GM18861 (cell line): ENCODE measurements around the gene CTNNAL1.
A peak's percentile ranks its signal among the peaks of the same experiment; 100 is the strongest.
"Not testable (repeated sequence)": the region's sequence is repeated elsewhere in the genome, so short reads cannot be mapped to it uniquely, and the experiment has no call there.

Source experiments
- ATAC-seq: cut with Tn5 transposase; IDR thresholded peaks from one replicate; pipeline ENCODE4 v1.9.1; 2021; ENCODE audit not compliant: unreplicated experiment

CTNNAL1 gene

GRCh38 chr9:109012876-109013678, at the start of gene CTNNAL1:
Gene CTNNAL1, minus strand, starts transcription at chr9:109013499. Its CDS starts 57 bp downstream, at chr9:109013442.
- ATAC-seq: peak; percentile 44

DNA sequence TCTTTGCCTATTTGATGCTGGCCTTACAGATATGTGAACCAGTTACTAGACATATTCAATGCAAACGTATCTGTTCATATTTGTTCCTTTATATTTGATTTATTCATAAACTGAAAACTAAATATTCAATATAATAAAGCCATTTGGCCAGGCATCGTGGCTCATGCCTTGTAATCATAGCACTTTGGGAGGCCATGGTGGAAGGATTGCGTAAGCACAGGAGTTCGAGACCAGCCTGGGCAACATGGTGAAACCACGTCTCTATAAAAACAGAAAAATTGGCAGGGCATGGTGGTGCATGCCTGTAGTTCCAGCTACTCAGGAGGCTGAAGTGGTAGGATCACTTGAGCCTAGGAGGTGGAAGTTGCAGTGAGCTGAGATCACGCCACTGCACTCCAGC, 49.2 kb upstream of the CTNNAL1 start:
- ATAC-seq: no peak

- ATAC-seq: no peak
Measured at GRCh38 chr9:109060191-109060590, 46.9 kb upstream of the CTNNAL1 start.

GRCh38 chr9:109053121-109053520, 39.8 kb upstream of the CTNNAL1 start:
- not testable (repeated sequence) for ATAC-seq

DNA sequence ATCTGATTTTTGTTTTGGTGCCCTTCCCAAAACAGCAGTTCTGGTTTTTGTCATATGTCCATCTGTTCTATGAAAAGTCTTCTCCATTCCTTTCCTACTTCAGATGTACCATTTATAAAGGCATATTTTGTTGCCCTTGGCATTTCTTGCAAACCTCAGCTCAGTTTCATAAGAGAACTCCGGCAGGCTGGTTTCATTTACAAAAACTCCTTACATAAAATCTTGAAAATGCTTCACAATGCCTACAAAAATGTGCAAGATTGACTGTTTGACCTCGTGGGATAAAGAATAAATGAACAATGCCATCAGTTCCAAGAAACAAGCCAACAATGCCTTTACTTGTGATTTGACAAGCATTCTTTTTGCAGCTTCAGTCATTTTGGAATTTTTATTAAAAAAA, 39.1 kb upstream of the CTNNAL1 start:
- no peak for ATAC-seq

GRCh38 chr9:109051733-109052132, 38.4 kb upstream of the CTNNAL1 start:
- no peak for ATAC-seq

GRCh38 chr9:109050444-109050843, 37.1 kb upstream of the CTNNAL1 start:
- no peak for ATAC-seq

- ATAC-seq: no peak
Measured at GRCh38 chr9:109048822-109049221, 35.5 kb upstream of the CTNNAL1 start.

DNA sequence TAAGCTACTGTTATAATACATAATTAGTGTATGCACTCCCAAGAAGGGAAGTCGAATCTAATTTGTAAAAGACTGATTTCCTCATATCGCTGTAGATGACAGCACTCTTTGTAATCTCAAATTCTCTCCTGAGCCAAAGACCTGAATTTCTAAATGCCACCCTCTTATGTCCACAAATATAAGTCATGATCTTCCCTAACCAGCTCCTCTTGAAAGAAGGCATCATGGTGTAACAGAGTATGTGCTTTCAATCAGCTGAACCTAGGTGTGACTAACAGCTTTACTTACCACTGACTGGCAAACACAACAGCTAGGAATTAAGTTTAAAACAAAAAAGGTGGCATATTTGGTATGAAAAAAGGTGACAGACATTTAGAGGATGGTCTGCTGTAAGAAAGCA, 34.0 kb upstream of the CTNNAL1 start:
- ATAC-seq: no peak

GRCh38 chr9:109046346-109046745, 33.0 kb upstream of the CTNNAL1 start:
- ATAC-seq: no peak

DNA sequence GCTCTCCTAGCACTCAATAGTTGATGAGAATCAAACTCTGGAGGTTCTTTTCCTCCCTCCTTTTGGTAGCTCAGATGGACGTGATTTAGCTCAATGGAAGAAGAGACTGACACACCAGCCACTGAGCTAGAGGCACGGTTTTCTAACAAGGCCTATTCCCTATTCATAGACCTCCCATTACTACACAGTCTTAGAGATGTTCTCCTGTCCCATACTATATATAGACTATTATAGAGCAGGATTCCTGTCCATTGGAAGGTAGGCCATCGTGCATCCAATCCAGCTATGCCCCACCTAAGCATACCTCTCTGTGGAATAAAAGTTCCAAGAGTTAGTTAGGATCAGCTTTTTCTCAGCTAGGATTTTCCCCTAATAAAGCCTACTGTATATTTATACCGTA, 30.3 kb upstream of the CTNNAL1 start:
- ATAC-seq: no peak

DNA sequence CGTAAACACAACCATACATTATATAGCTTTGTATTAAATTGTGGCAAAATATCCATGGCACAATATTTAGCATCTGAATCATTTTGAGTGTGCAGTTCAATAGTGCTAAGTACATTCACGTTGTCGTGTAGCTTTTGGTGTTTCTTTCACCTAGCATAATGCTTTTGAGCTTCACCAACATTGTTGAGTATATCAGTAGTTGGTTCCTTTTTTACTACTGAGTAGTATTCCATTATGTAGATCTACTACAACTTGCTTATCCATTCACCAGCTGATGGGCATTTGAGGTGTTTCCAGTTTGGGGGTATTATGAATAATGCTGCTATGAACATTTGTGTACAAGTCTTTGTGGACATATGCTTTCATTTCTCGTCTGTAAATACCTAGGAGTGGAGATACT, 27.3 kb upstream of the CTNNAL1 start:
- ATAC-seq: no peak

DNA sequence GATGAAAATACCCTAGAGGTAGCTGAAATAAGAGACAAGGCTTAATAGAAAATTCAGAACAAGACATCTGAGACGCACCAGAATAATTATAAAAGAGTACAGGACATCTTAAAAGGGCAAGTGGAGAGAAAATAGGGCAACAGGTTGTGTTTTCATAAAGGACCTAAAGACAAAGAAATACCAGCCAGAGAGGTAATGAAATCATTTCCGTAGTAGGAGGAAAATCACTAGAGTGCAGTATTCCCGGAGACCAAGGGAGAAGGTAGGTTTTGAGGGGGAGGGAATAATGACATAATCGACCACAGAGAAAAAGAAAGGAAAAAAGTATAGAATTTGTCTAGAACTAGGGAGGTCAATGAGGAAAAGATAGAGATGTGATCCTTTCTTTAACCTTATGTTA, 26.2 kb upstream of the CTNNAL1 start:
- ATAC-seq: no peak

DNA sequence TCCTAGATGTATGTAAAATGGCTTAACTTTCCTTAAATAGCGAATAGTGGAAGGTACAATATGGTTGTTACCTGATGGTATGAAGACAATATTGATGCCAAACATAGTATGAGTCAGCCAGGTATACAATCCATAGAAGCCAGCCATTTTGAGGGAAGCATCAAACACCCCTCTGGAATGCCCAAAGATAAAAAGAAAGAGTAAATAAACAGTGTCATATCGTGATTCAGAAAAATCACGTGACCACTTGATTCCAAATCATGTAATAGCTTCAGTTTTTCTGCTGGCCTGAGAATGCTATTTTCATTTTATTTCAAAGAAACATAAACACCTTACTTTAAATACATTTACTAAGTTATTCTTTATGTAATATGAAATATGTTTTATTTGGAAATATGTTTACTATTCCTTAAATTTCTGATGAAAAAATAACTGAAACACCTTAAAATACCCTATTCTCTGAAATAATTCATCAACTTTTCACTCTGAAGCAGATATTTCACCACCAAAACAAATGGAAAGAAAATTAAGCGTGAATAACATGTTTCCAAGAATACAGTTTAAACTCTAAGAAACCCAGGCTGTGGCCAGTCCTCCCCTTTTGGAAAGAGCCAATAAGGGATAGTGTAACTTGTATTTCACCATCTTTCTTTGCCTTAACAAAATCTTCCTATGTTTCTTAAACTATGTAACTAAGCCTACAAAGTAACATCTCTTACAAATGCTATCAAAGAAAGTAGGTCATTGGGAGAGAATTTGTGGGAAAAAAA, 24.8 kb upstream of the CTNNAL1 start:
- no peak for ATAC-seq

GRCh38 chr9:109036744-109037680, 23.7 kb upstream of the CTNNAL1 start:
- no peak for ATAC-seq

- no peak for ATAC-seq
Measured at GRCh38 chr9:109035684-109036423, 22.6 kb upstream of the CTNNAL1 start.

DNA sequence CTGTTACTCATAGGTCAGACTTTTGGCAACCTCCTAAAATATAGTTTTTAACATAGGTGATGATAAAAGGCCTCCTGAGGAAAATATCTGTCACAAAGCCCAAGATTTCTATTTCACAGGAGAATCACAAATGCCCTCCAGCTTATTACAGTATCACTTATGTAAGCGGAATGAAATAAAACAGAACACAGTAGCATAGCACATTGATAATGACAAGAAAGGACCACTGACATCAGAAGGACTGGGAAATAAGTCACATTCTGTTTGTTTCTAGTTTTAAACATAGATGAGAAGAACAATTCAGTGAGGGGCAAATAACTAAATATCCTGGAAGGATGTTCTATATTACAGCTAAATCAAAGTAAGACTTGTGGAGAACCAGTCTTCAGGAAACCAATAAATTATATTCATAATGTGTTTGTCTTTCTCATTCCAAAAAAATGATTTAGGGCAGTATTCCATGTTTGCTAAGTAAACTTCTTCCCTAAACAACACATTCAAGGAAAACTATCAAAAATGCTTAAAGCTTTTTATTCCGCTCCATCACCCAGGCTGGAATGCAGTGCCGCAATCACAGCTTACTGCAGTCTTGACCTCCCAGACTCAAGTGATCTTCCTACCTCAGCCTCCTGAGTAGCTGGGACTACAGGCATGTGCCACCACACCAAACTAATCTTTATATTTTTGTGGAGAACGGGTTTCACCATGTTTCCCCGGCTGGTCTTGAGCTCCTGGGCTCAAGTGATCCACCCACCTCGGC, 20.8 kb upstream of the CTNNAL1 start:
- no peak for ATAC-seq

GRCh38 chr9:109031241-109031640, 17.9 kb upstream of the CTNNAL1 start:
- no peak for ATAC-seq

- no peak for ATAC-seq
Measured at GRCh38 chr9:109030426-109030825, 17.1 kb upstream of the CTNNAL1 start.

DNA sequence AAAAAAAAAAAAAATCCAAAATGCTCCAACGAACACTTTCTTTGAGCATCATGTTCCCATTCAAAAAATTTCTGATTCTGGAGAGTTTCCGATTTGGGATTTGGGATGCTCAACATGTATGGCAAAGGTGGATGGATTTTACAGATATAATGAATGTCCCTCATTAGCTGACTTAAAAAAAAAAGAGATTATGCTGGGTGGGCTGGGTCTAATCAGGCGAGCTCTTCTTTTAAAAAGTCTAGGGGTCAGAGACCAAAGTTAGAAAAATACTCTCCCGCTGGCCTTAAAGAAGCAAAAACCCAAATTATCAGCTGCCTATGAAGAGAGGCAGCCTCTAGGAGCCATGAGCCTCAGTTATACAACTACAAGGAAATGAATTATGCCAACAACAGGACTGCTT, 15.2 kb upstream of the CTNNAL1 start:
- ATAC-seq: no peak
